ENCODE results near the gene STC2. TPM values are rescaled to one million over a fixed set of nuclear protein-coding genes. Genes with fewer than 3 reads are reported as not detected.
"Not testable (repeated sequence)": the region's sequence is repeated elsewhere in the genome, so short reads cannot be mapped to it uniquely, and the experiment has no call there.

Gene STC2
- total RNA-seq: 10.4 TPM
- long read RNA-seq, full-length matches to known transcripts: 15 of 16 reads
- long read RNA-seq, partial matches to known transcripts: 0 of 16 reads
- long read RNA-seq, other reads (novel, unspliced or antisense): 1 of 16 reads

- ATAC-seq (peak; percentile 68), DNase-seq (ENCODE audit: missing footprints) (peak; percentile 89)
- intact Hi-C loops (cut with DNase I): no loop called here
Measured at GRCh38 chr5:173327948-173328843, at the start of gene STC2. Gene STC2, minus strand, starts transcription at chr5:173328414. Its CDS starts 221 bp downstream, at chr5:173328193.

DNA sequence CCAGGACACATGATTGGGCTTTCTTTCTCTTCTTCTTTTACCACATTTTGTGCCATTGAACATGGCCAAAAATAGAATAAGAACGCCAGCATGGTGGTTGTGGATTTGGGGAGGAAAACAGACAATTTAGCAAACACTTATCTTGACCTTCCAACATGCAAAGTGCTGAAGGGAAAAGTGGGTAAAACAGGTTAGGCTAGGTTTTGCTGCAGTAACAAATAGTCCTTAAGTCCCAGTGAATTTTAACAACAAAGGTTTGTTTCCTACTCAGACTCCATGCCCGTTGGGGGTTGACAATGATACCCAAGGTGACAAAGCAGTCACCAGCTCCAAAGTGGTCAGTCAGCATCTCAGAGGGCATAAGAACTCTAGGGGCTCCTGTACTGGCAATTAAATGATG lies 43.2 kb upstream of the STC2 start:
- intact Hi-C loops (cut with DNase I): no loop called here
- DNase-seq (ENCODE audit: missing footprints) (no peak), ATAC-seq (no peak)

GRCh38 chr5:173363406-173363805 lies 35.2 kb upstream of the STC2 start:
- intact Hi-C loops (cut with DNase I); ATAC-seq: not testable (repeated sequence)

GRCh38 chr5:173355561-173355960 lies 27.3 kb upstream of the STC2 start:
- intact Hi-C loops (cut with DNase I): no loop called here
- peak; percentile 40 for ATAC-seq
- DNase-seq (ENCODE audit: missing footprints): no peak

More at GRCh38 chr5:173363406-173363805, 35.2 kb upstream of the STC2 start:
- not testable (repeated sequence) for DNase-seq (ENCODE audit: missing footprints)

DNA sequence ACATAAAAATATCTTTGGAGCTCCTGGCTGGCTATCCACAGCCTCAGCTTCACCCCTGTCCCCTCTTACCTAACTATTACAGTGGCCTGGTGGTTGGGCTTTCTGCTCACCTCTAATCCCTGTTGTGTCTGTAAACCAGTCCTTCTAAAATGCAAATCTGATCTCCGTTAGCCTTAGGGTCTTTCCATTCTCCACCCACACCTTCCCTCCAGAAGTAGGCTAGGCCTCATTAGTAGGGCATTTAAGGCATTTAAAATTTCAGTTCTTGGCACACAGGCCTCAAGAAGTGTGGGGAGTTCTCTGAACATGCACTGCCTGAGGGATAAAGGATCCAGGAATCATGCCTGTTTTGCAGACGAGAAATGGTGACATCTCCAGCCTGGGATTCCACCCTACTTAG lies 26.4 kb upstream of the STC2 start:
- no peak for ATAC-seq
- intact Hi-C loops (cut with DNase I): no loop called here
- no peak for DNase-seq (ENCODE audit: missing footprints)

DNA sequence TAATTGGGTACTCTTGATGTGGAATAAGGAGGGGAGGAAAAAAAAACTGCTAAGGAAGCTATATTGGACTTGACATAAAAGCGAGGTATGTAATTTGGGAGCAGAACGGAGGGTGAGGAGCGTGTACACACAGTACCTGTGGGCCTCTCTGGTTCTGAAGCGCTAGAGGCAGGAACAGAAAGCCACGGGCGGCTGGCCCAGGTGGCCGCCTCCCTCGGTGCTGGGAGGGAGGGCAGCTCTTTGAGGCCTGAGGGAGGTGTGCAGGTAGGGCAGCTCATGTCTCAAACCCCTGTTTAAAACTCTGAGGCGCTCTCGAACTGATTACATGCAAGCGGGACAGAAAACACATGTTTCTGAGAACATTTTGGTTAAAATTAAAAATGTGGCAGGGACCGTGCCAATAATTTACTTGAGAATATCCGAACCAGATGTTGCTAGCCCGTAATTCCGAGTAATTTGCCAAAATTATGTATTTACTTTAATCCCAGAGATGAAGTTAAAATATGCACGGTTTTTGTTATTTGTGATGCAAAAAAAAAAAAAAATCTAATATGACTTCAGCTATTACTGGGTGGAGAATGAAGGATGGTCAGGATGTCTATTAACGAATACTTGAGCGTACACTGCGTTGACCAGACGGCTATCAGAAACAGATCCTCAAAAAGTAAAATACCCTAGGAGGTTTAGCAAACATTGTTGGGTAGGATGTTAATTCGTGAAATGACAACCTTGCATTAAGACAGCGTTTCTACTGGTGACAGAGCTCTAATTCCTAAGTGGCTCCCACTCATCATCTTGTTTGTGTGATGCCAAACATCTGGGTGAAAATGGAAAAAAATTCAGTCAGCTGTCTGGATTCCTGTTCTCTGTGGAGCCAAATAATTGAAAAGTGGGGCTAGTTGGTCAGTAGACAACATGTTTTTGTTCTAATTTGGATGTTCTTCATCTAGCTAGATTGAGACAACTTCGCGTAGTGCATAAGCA lies 24.4 kb upstream of the STC2 start:
- intact Hi-C loops (cut with DNase I): no loop called here
- no peak for DNase-seq (ENCODE audit: missing footprints)
- ATAC-seq: peak; percentile 52

- intact Hi-C loops (cut with DNase I): no loop called here
- DNase-seq (ENCODE audit: missing footprints): no peak
- ATAC-seq: no peak
Measured at GRCh38 chr5:173342813-173343755, 14.9 kb upstream of the STC2 start.

- intact Hi-C loops (cut with DNase I): no loop called here
- DNase-seq (ENCODE audit: missing footprints): no peak
- ATAC-seq: no peak
Measured at GRCh38 chr5:173341961-173342430, 13.8 kb upstream of the STC2 start.

GRCh38 chr5:173340984-173341383 lies 12.8 kb upstream of the STC2 start:
- intact Hi-C loops (cut with DNase I): no loop called here
- ATAC-seq (peak; percentile 19), DNase-seq (ENCODE audit: missing footprints) (no peak)

DNA sequence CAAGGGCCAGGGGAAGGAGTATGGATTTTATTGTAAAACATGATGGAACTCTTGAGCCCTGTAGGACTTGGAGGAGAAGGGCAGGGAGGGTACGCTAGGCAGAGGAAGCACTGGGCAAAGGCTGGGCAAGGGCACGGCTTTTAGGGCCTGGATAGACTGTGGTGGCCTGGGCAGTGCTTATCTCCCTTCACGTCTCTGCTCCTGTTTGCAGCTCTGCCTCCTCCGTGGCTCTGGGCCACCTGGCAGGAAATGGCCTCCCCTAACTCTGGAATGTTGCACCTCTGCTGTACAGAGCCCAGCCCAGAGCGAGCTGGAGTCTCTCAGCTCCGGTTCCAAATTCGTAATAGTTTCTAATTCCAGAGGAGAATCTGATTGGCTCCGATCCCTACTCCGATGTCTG lies 12.2 kb upstream of the STC2 start:
- intact Hi-C loops (cut with DNase I): no loop called here

GRCh38 chr5:173339286-173339685 lies 11.1 kb upstream of the STC2 start:
- ATAC-seq: no peak
- intact Hi-C loops (cut with DNase I): loop anchor here (10.0 kb wide), 1 partner anchor 236 kb away; no protein-coding TSS in a partner anchor
- no peak for DNase-seq (ENCODE audit: missing footprints)

More for the DNA sequence above, 12.2 kb upstream of the STC2 start:
- ATAC-seq (peak; percentile 27), DNase-seq (ENCODE audit: missing footprints) (no peak)

GRCh38 chr5:173338380-173339015 lies 10.3 kb upstream of the STC2 start:
- intact Hi-C loops (cut with DNase I): loop anchor here (10.0 kb wide), 1 partner anchor 236 kb away; no protein-coding TSS in a partner anchor
- no peak for DNase-seq (ENCODE audit: missing footprints)
- no peak for ATAC-seq

DNA sequence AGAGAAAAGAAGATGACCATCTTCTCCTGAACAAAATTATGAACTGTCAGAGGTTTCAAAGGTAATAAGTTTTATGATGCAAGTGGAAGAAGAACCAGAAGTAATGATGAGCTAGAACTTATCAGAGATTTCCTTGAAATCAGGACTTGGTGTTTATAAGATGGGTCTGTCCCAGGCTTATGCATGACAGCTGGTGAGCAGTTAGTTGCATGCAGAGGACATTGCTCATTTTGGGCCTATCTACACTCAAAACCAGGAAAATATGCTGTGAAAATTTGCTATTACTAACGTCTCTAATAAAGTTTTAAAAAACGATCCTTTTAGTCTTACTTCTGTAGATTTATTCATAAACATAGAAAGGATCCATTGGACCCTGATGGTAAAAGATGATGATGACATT lies 6.6 kb upstream of the STC2 start:
- no peak for ATAC-seq
- no peak for DNase-seq (ENCODE audit: missing footprints)
- intact Hi-C loops (cut with DNase I): loop anchor here (5.0 to 10.0 kb wide), 2 partner anchors 117 to 240 kb away; no protein-coding TSS in a partner anchor

GRCh38 chr5:173333925-173334661 lies 5.9 kb upstream of the STC2 start:
- no peak for DNase-seq (ENCODE audit: missing footprints)
- intact Hi-C loops (cut with DNase I): loop anchor here (5.0 to 10.0 kb wide), 2 partner anchors 118 to 241 kb away; no protein-coding TSS in a partner anchor
- ATAC-seq: no peak

GRCh38 chr5:173331956-173332479 lies 3.8 kb upstream of the STC2 start:
- intact Hi-C loops (cut with DNase I): loop anchor here (1.0 to 10.0 kb wide), 3 partner anchors 38 to 243 kb away; no protein-coding TSS in a partner anchor
- ATAC-seq (peak; percentile 86), DNase-seq (ENCODE audit: missing footprints) (peak; percentile 92)

DNA sequence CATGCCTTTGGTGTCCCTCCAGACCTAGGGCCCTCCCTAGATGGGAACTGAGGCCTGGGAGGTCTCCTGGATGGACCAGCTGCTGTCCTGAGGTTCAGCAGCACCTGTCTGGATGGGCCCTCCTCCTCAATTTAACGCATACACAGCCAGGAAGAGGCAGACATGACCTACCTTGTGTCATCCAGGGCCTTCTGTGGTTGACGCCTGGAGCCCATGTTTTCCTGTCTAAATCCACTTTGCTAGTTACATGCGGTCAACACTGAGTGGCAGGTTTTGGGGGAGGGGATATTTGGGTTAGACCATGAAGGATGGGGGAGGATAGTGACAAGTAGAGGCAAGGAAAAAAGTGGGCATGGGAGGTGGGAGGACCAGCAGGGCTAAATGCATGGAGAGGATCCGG lies 3.1 kb upstream of the STC2 start:
- ATAC-seq: no peak
- intact Hi-C loops (cut with DNase I): loop anchor here (5.0 to 10.0 kb wide), 2 partner anchors 121 to 244 kb away; no protein-coding TSS in a partner anchor
- DNase-seq (ENCODE audit: missing footprints): no peak
